HL-60 (cell line): ENCODE results near the gene NDUFA6.

ENCODE experiments used
- DNase-seq, 2 experiments: peaks; one replicate each; pipeline ENCODE4 v3.0.0-alpha.2; 2010 to 2020; ENCODE audit warnings: low read depth in 1 of 2, low spot score in 1 of 2
- H3K27ac ChIP-seq: fragments of 250-450 bp; sonication (Bioruptor Pico); replicated peaks from 2 replicates; pipeline ENCODE4 v1.5.1; 2020; ENCODE audit warnings: mild to moderate bottlenecking, moderate library complexity
- H3K27me3 ChIP-seq: fragments of 250-450 bp; sonication (Bioruptor Pico); 2 replicates; pipeline ENCODE4 v1.5.1; 2021; ENCODE audit warnings: mild to moderate bottlenecking, moderate library complexity; ENCODE audit not compliant: insufficient read depth, poor library complexity, severe bottlenecking
- H3K4me3 ChIP-seq: replicated peaks from 2 replicates; pipeline ENCODE4 v1.5.1; 2011; ENCODE audit warnings: mild to moderate bottlenecking, control low read depth, low read length; ENCODE audit not compliant: insufficient read depth
- CTCF ChIP-seq: IDR thresholded peaks from one replicate; pipeline ENCODE4 v1.5.1; 2011; ENCODE audit warnings: low read length, control low read depth, inconsistent platforms; ENCODE audit not compliant: insufficient read depth
- GABPA ChIP-seq: IDR thresholded peaks from 2 replicates; pipeline ENCODE4 v1.6.1; 2012; ENCODE audit warnings: low read depth
- POLR2AphosphoS5 ChIP-seq: IDR thresholded peaks from 2 replicates; pipeline ENCODE4 v1.6.1; 2012; ENCODE audit warnings: low read depth
- REST ChIP-seq: IDR thresholded peaks from 2 replicates; pipeline ENCODE4 v1.6.1; 2012; ENCODE audit warnings: low read depth; ENCODE audit not compliant: insufficient replicate concordance
- SPI1 ChIP-seq: IDR thresholded peaks from 2 replicates; pipeline ENCODE4 v1.6.1; 2012; ENCODE audit warnings: low read depth, mild to moderate bottlenecking, borderline replicate concordance

NDUFA6 gene

GRCh38 chr22:42041784-42042183 is 48.8 kb downstream of the NDUFA6 start:
- no peak overlapping the region for H3K4me3 ChIP-seq
- no peak overlapping the region for H3K27ac ChIP-seq
- DNase-seq = no peak
- H3K27me3 ChIP-seq = no peaks in the 10 kb centered on the region
- TF ChIP-seq SPI1 (no peak), GABPA (no peak), POLR2AphosphoS5 (no peak), REST (no peak), CTCF (no peak)

GRCh38 chr22:42039271-42039670 is 51.3 kb downstream of the NDUFA6 start:
- TF ChIP-seq CTCF = no peak
- TF ChIP-seq GABPA = no peak
- no peak for TF ChIP-seq REST
- no peak for TF ChIP-seq POLR2AphosphoS5
- no peak for TF ChIP-seq SPI1
- Histone ChIP-seq H3K27me3 (no peaks in the 10 kb centered on the region), H3K4me3 (no peak overlapping the region), H3K27ac (no peak overlapping the region)
- DNase-seq = no peak
